ENCODE results near the gene GLYR1.

DNA sequence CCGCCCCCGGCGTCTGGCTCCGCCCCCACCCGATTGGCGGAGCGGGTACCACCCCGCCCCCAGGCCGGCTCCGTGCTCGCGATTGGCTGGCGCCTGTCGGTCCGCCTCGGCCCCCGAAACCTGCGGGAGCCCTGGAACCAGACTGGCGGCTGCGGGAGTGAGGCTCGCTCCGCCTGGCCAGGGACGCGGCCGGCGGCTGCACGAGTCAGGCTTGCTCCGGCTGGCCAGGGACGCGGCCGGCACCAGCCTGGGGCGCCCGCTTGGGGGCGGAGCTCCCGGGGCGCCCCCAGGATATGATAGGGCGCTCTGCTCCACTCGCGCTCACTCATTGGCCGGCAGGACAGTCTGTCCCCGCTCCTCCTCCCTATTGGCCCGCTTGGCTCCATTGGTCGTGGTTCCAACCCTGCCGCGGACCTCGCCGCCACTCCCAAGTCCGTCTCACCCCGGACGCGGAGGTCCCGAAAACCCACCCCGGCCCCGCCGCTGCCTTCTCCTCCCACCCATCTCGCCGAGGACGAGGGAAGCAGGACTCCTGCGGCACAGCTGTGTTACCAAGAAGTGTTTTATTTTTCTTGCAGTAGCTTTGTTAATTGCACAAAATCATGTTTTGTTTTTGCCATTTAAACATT is 44.3 kb downstream of the GLYR1 start:
- TF ChIP-seq POLR2AphosphoS5 (IDR thresholded peaks at IDR 0.05; ENCODE audit: low read depth, low read length) (peak; percentile 39; the same call in 1 of the 2 replicates), TCF7L2 (IDR thresholded peaks at IDR 0.05; ENCODE audit: low read depth, low read length) (no peak), SIN3A (IDR thresholded peaks at IDR 0.05; ENCODE audit: borderline replicate concordance, insufficient read depth, low read depth, low read length) (no peak; the same call in 1 of the 2 replicates)
- TF ChIP-seq, protein P1, sequence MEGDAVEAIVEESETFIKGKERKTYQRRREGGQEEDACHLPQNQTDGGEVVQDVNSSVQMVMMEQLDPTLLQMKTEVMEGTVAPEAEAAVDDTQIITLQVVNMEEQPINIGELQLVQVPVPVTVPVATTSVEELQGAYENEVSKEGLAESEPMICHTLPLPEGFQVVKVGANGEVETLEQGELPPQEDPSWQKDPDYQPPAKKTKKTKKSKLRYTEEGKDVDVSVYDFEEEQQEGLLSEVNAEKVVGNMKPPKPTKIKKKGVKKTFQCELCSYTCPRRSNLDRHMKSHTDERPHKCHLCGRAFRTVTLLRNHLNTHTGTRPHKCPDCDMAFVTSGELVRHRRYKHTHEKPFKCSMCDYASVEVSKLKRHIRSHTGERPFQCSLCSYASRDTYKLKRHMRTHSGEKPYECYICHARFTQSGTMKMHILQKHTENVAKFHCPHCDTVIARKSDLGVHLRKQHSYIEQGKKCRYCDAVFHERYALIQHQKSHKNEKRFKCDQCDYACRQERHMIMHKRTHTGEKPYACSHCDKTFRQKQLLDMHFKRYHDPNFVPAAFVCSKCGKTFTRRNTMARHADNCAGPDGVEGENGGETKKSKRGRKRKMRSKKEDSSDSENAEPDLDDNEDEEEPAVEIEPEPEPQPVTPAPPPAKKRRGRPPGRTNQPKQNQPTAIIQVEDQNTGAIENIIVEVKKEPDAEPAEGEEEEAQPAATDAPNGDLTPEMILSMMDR (IDR thresholded peaks at IDR 0.05) = no peak
- TF ChIP-seq, protein P2, sequence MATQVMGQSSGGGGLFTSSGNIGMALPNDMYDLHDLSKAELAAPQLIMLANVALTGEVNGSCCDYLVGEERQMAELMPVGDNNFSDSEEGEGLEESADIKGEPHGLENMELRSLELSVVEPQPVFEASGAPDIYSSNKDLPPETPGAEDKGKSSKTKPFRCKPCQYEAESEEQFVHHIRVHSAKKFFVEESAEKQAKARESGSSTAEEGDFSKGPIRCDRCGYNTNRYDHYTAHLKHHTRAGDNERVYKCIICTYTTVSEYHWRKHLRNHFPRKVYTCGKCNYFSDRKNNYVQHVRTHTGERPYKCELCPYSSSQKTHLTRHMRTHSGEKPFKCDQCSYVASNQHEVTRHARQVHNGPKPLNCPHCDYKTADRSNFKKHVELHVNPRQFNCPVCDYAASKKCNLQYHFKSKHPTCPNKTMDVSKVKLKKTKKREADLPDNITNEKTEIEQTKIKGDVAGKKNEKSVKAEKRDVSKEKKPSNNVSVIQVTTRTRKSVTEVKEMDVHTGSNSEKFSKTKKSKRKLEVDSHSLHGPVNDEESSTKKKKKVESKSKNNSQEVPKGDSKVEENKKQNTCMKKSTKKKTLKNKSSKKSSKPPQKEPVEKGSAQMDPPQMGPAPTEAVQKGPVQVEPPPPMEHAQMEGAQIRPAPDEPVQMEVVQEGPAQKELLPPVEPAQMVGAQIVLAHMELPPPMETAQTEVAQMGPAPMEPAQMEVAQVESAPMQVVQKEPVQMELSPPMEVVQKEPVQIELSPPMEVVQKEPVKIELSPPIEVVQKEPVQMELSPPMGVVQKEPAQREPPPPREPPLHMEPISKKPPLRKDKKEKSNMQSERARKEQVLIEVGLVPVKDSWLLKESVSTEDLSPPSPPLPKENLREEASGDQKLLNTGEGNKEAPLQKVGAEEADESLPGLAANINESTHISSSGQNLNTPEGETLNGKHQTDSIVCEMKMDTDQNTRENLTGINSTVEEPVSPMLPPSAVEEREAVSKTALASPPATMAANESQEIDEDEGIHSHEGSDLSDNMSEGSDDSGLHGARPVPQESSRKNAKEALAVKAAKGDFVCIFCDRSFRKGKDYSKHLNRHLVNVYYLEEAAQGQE (IDR thresholded peaks at IDR 0.05; ENCODE audit: insufficient read depth in 1 of 2, low read depth in 2 of 2, low read length in 1 of 2) = no peak
